HG03575 (cell line): ENCODE measurements around the gene GDPD4.

ENCODE experiments used
- ATAC-seq: cut with Tn5 transposase; IDR thresholded peaks from one replicate; pipeline ENCODE4 v1.9.1; 2021; ENCODE audit not compliant: unreplicated experiment, insufficient number of reproducible peaks, low FRiP score; ENCODE audit errors: extremely low read depth

The GDPD4 gene

GRCh38 chr11:77197626-77198320, 103.7 kb downstream of the GDPD4 start:
- no peak for ATAC-seq

DNA sequence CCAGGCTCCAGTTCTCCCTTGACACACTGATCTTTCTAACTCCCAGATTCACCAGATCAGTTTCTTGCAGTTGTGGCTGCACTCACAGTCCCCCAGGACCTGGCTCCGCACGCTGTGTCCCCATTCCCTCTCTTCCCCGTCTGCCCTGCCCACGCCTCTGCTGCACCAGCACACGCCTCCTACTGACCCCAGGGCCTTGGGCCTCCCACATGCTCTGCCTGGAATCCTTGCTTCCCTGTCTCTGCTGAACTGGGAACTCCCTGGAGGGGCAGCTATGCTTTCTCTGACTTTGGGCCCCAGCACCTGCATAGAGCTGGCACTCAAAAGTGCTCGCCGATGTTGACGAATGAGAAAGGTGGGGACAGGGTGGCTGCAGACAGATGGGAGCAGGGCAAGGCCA, 104.5 kb downstream of the GDPD4 start:
- ATAC-seq, result no peak

- no peak for ATAC-seq
These were observed 106.3 kb downstream of the GDPD4 start for GRCh38 chr11:77195071-77195755.

DNA sequence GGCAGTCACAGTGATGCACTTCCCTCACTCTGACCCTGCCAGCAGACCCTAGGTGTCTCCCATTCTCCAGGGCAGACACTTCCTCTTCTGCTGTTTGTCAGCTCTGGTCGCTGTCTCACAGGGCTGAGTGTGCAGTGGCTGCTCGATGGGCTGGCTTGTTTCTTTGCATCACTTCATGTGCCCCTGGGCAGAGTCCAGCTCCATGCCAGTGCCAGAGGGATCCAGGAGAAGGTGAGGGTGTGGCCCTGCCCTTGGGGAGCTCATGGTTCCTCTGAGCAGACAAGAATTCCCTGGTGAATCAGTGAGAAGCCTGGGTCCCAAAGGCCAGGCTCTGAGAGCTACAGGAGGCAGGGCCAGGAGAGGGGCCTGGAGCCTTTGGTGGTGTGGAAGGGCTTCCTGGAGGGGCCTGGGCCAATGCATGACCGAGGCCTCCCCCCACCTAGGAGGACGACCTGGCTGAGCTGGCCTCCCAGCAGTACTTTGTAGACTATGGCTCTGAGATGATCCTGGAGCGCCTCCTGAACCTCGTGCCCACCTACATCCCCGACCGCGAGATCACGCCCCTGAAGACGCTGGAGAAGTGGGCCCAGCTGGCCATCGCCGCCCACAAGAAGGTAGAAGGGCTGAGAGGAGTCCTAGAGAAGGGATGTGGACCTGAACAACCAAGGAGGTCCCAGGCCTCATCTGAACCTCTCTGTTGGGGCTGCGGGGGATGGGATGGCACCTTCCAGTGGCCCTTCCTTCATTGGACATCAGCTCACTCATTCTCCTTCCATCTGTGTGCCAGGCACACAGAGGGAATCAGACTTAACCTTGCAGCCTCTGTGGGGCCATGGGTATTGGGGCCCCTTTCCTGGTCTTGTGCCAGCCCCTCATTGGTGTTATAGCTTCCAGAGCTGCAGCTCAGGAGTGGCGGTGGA, 107.3 kb downstream of the GDPD4 start:
- no peak for ATAC-seq

DNA sequence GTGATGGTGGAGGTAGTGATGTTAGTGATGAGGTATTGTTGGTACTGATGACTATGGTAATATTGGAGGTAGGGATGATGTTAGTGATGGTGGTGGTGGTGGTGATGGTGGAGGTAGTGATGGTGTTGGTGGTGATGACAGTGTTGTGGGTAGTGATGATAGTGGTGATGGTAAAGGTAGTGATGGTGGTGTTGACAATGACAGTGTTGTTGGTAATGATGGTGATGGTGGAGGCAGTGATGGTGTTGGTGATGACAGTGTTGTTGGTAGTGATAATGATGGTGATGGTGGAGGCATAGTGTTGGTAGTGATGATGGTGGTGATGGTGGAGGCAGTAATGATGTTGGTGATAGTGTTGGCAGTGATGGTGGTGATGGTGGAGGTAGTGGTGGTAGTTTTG, 108.3 kb downstream of the GDPD4 start:
- no peak for ATAC-seq

DNA sequence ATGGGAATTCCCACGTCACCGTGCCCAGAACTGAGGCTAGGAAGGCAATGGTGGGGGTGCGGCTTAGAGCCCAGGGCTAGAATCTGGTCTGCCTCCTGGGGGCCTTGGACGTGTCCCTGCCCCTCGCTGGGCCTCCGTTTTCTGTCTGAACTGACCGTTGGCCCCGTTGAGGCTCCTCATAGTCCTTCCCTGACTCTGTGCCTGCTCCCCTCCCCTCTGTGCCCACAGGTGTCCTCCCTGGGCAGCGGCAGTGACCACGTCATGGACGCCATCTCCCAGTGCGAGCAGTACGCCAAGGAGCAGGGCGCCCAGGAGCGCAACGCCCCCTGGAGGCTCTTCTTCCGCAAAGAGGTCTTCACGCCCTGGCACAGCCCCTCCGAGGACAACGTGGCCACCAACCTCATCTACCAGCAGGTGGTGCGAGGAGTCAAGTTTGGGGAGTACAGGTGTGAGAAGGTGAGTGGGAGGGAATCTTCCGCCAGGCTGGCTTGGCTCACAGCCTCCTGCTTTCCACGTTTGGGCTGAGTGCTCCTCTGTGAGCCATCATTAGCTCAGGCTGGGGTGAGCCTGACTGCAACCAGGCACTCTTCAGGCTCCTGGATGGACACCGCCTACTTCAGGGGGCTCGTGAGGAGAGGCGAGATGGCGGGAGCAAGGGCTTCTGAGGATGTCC, 109.5 kb downstream of the GDPD4 start:
- ATAC-seq, result no peak

DNA sequence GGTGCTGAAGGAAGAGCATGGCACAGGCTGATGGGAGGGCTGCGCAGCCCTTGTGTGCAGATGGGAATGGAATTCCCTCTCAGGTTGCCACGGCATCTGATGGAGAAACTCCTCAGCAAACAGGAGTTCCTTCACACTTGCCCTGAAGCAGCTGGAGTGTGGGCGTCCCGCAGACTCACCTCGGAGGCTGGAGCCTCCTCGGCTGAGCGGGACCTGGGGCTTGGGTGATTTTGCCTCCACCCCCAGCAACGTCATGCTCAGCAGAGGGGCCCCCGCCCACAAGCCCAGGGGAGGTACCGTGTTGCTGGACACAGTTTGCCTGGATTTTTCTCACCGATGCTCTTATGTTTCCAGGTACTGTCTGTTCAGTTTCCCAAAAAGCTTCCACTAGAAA, 110.1 kb downstream of the GDPD4 start:
- ATAC-seq, result no peak

GRCh38 chr11:77190331-77191075, 111.0 kb downstream of the GDPD4 start:
- no peak for ATAC-seq

GRCh38 chr11:77189588-77190210, 111.8 kb downstream of the GDPD4 start:
- ATAC-seq, result no peak

DNA sequence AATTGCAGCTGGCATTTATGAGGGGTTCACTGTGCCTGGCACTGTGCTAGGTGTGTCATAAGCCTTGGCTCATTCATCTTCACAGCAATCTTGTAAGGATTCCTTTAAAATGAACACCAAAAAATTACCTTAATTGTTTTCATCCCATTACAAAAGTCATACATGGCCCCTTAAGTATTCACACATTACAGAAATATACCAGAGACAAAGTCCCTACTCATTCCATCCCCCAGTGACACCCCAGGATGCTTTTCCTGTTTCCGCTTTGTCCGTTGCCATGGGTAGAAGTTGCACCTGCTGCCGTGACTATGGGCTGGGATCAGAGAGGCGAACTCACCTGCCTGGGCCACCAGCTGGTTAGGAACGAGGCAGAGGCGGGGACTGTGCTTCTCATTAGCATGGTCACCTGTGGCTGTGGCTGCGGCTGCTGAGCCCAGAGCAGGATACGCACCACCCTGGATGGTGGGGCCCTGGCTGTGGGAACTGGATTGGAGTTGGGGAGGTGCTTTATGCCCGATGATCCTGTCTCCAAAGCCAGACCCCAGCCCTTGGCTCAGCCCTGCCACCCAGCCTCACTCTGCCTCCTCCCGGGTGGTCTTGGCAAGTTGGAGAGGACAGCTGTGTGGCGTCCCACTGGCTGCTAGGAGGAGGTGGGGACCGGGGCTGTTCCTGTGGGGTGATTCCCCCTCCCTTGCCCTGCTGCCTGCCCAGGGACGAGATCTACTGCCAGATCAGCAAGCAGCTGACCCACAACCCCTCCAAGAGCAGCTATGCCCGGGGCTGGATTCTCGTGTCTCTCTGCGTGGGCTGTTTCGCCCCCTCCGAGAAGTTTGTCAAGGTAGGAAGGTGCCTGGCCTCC, 112.6 kb downstream of the GDPD4 start:
- ATAC-seq, result no peak

DNA sequence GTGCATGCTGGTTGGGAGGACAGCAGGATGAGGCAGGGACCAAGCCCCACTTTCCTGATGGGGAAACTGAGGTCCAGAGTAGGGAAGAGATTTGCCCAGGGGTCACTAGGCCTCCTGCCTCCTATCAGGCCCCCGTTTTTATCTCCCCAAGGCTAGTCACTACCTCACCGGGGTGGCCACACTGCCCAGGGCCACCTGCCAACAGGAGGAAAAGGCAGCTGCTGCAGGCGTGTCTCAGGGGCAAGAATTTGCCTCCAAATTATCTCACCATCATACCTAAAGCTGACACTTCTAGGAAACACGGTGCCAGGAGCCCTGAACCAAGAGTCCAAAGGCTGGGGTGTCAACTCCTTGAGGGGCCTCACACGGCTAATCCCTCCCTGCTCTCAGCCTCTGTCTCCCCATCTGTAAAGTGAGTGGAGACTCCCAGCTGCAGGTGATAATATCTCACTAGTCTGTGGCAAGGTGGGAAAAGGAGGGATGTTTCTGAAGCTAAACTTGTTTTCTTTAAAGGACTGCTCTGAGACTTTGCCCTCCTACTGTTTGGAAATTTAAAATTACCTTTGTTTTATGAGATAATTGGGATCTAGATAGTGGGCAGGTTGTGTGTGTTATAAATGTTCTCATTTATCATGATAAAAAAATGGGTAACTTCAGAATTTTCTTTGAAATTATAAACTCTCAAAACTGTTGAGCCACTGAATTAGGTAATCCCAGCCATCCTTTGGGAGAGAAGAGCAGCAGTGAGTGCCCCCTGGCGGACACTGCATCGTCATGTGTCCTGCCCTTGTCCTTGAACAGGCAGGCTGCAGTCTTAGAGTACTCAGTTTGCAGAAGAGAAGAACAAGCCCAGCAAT, 113.5 kb downstream of the GDPD4 start:
- no peak for ATAC-seq

DNA sequence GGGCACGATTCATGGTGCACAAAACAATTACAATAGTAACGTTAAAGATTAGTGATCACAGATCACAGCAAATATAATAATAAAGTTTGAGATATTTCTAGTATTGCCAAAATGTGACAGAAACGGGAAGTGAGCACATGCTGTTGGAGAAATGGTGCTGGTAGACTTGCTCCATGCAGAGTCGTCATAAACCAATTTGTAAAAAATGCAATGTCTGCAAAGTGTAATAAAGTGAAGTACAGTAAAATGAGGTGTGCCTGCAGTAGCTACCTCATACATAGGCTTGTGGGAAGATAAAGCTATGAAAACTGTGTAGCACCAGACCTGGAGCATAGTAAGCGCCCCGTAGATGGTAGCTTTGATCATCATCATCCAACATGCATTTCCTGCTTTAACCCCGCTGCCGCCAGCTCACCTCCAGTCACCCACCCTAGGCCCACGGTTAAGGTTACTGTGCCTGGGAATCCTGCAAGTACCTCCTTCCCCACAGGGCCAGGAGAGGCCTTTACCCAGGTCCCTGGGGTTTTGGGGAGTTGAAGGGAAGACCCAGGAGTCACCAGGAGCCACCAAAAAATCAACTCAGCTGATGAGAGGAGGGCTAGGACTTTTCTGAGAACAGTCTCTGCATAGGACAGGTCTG, 114.3 kb downstream of the GDPD4 start:
- no peak for ATAC-seq

DNA sequence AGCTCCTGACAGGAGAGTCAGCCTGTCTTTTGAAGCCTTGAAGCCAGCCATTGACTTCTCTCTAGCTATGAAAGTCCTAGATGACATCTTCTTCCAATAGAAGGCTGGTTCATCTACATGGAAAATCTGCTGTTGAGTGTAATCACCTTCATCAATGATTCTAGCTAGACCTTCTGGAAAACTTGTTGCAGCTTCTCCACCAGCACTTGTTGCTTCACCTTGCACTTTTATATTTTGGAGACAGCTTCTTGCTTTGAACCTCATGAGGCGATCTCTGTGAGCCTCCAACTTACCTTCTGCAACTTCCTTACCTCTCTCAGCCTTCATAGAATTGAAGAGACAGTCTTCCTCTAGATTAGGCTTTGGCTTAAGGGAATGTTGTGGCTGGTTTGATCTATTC, 115.2 kb downstream of the GDPD4 start:
- ATAC-seq, result no peak

GRCh38 chr11:77184136-77184860, 117.2 kb downstream of the GDPD4 start:
- no peak for ATAC-seq

DNA sequence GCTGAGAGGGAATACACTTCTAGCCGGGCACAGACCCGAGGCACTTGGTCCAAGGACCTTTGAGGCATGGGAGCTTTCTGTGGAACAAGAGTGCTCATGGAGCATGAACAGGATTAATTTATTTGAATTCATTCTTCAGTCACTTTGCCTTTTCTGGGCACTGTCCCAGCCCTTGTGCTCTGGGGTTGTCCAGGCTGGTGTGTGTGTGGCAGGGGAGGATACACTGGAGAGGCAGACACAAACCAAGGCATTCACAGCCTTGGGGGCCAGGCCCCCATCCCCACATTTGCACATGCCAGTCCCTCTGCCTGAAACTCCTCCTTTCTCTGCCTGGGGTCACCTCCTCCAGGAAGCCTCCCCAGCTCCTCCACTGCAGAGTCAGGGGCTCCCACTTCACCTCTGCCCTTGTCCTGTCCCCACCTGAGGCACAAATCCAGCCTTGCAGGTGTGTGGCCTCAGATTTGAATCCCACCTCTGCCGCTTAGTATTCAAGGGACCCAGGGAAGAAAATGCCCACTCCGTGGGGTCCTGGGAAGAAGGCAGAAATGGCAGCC, 118.0 kb downstream of the GDPD4 start:
- no peak for ATAC-seq
